ENCODE data around the gene SEC61A1.

- TF ChIP-seq POLR2A (IDR thresholded peaks at IDR 0.05) (no peak), CTCF (IDR thresholded peaks at IDR 0.05) (peak in 2 of 7 experiments; percentile 32 to 49)
Observed at GRCh38 chr3:128094295-128095151, 42.3 kb downstream of the SEC61A1 start.
